Sigmoid colon (tissue), 4 donors: ENCODE measurements around the gene ZNF44.

Experiments
- EP300 ChIP-seq, 4 donors: sonication (generic); formaldehyde crosslinking; IDR thresholded peaks; one replicate each; pipeline ENCODE4 v1.6.1; 2017; ENCODE audit warnings: antibody characterized with exemption in 4 of 4
- POLR2AphosphoS5 ChIP-seq, 4 donors: sonication (generic); formaldehyde crosslinking; IDR thresholded peaks; one replicate each; pipeline ENCODE4 v1.6.1; 2017; ENCODE audit warnings: antibody characterized with exemption in 4 of 4
- TF ChIP-seq, protein P1 (sequence below), 4 experiments: fragments of 450-650 bp in 3 of 4; fragments of 200-600 bp in 1 of 4; IDR thresholded peaks; one replicate each; pipeline ENCODE4 v1.5.1; 2016 to 2019; ENCODE audit warnings: antibody characterized with exemption in 4 of 4, mild to moderate bottlenecking in 3 of 4, moderate library complexity in 2 of 4

- TF ChIP-seq POLR2AphosphoS5 (IDR thresholded peaks at IDR 0.05): no peak
- TF ChIP-seq, protein P1, sequence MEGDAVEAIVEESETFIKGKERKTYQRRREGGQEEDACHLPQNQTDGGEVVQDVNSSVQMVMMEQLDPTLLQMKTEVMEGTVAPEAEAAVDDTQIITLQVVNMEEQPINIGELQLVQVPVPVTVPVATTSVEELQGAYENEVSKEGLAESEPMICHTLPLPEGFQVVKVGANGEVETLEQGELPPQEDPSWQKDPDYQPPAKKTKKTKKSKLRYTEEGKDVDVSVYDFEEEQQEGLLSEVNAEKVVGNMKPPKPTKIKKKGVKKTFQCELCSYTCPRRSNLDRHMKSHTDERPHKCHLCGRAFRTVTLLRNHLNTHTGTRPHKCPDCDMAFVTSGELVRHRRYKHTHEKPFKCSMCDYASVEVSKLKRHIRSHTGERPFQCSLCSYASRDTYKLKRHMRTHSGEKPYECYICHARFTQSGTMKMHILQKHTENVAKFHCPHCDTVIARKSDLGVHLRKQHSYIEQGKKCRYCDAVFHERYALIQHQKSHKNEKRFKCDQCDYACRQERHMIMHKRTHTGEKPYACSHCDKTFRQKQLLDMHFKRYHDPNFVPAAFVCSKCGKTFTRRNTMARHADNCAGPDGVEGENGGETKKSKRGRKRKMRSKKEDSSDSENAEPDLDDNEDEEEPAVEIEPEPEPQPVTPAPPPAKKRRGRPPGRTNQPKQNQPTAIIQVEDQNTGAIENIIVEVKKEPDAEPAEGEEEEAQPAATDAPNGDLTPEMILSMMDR (IDR thresholded peaks at IDR 0.05): no peak
- no peak for TF ChIP-seq EP300 (IDR thresholded peaks at IDR 0.05)
These were observed 28.6 kb downstream of the ZNF44 start for GRCh38 chr19:12265921-12266704.
